Neural cell (in vitro differentiated cells): ENCODE data around the gene YWHAH. TPM values are rescaled to one million over a fixed set of nuclear protein-coding genes. Genes with fewer than 3 reads are reported as not detected.

ENCODE experiments used
- H2AFZ ChIP-seq: fragments of 200-600, 300-800 bp; sonication (generic), shearing (Covaris generic); 2 replicates; pipeline ENCODE4 v1.6.0; 2014; ENCODE audit warnings: low read depth, mild to moderate bottlenecking, antibody characterized with exemption, low read length, moderate library complexity
- H3F3A ChIP-seq: fragments of 200-600 bp; shearing (Covaris generic); 2 replicates; pipeline ENCODE4 v1.6.1; 2016; ENCODE audit warnings: mild to moderate bottlenecking, moderate library complexity, mixed read lengths, antibody characterized with exemption, low read length; ENCODE audit not compliant: insufficient read depth, poor library complexity, severe bottlenecking
- H3K27ac ChIP-seq: fragments of 200-600, 300-800 bp; sonication (generic), shearing (Covaris generic); 2 replicates; pipeline ENCODE4 v1.5.1; 2014; ENCODE audit warnings: mild to moderate bottlenecking, low read length, moderate library complexity
- H3K27me3 ChIP-seq: fragments of 300-800, 200-600 bp; sonication (generic), shearing (Covaris generic); 2 replicates; pipeline ENCODE4 v1.6.0; 2014; ENCODE audit warnings: mild to moderate bottlenecking, low read depth, low read length, moderate library complexity; ENCODE audit not compliant: insufficient read depth
- H3K36me3 ChIP-seq: fragments of 300-800, 200-600 bp; sonication (generic), shearing (Covaris generic); 2 replicates; pipeline ENCODE4 v1.5.1; 2014; ENCODE audit warnings: mild to moderate bottlenecking, antibody characterized with exemption, low read length, moderate library complexity; ENCODE audit not compliant: insufficient read depth
- H3K4me2 ChIP-seq: fragments of 300-800, 200-600 bp; sonication (generic), shearing (Covaris generic); 2 replicates; pipeline ENCODE4 v1.6.0; 2014; ENCODE audit warnings: mild to moderate bottlenecking, low read length
- H3K4me3 ChIP-seq: fragments of 300-800, 200-600 bp; sonication (generic), shearing (Covaris generic); 2 replicates; pipeline ENCODE4 v1.5.1; 2014; ENCODE audit warnings: mild to moderate bottlenecking, low read length, moderate library complexity
- H3K79me2 ChIP-seq: fragments of 200-600 bp; shearing (Covaris generic); replicated peaks from 2 replicates; pipeline ENCODE4 v1.6.0; 2014; ENCODE audit warnings: mild to moderate bottlenecking, low read length, moderate library complexity; ENCODE audit not compliant: insufficient read depth
- H3K9ac ChIP-seq: fragments of 300-800, 200-600 bp; sonication (generic), shearing (Covaris generic); 2 replicates; pipeline ENCODE4 v1.6.1; 2016; ENCODE audit warnings: mild to moderate bottlenecking, low read length, mixed read lengths
- H3K9me2 ChIP-seq: fragments of 200-600 bp; shearing (Covaris generic); 2 replicates; pipeline ENCODE4 v1.6.1; 2016; ENCODE audit warnings: mild to moderate bottlenecking, low read length, mixed read lengths; ENCODE audit not compliant: insufficient read depth
- H3K9me3 ChIP-seq: fragments of 200-600, 300-800 bp; sonication (generic), shearing (Covaris generic); 2 replicates; pipeline ENCODE4 v1.6.1; 2016; ENCODE audit warnings: mild to moderate bottlenecking, mixed run types, low read length, moderate library complexity, mixed read lengths
- H4K20me1 ChIP-seq: fragments of 200-600 bp; shearing (Covaris generic); 2 replicates; pipeline ENCODE4 v1.6.1; 2016; ENCODE audit warnings: mild to moderate bottlenecking, mixed run types; ENCODE audit not compliant: insufficient read depth
- CTCF ChIP-seq: fragments of 450-650 bp; IDR thresholded peaks from 2 replicates; pipeline ENCODE4 v1.5.1; 2014; ENCODE audit warnings: antibody characterized with exemption, mild to moderate bottlenecking, moderate library complexity; ENCODE audit not compliant: poor library complexity, severe bottlenecking
- EP300 ChIP-seq: fragments of 450-650 bp; conservative IDR thresholded peaks from 2 replicates; pipeline ENCODE4 v1.6.1; 2014; ENCODE audit warnings: antibody characterized with exemption, mild to moderate bottlenecking, moderate library complexity; ENCODE audit not compliant: poor library complexity, severe bottlenecking
- EZH2 ChIP-seq: fragments of 200-600, 300-800 bp; shearing (Covaris generic), sonication (generic); IDR thresholded peaks from 2 replicates; pipeline ENCODE4 v1.6.1; 2014; ENCODE audit warnings: antibody characterized with exemption, low read length, borderline replicate concordance, mild to moderate bottlenecking; ENCODE audit not compliant: insufficient read depth, poor library complexity, severe bottlenecking
- MXI1 ChIP-seq: fragments of 450-650 bp; conservative IDR thresholded peaks from 2 replicates; pipeline ENCODE4 v1.6.1; 2014; ENCODE audit warnings: antibody characterized with exemption, mild to moderate bottlenecking; ENCODE audit not compliant: poor library complexity, severe bottlenecking
- POLR2AphosphoS5 ChIP-seq: IDR thresholded peaks from 2 replicates; pipeline ENCODE4 v1.6.1; 2012
- REST ChIP-seq: IDR thresholded peaks from 2 replicates; pipeline ENCODE4 v1.6.1; 2012; ENCODE audit warnings: borderline replicate concordance
- TAF1 ChIP-seq: IDR thresholded peaks from 2 replicates; pipeline ENCODE4 v1.6.1; 2012; ENCODE audit warnings: low read depth
- polyA plus RNA-seq: library from polyadenylated mRNA; depleted of rRNA; stranded (reverse); fragments of >200 nt; gene quantifications from 2 replicates; pipeline ENCODE4 v1.2.3, GENCODE V29; 2014

YWHAH gene
- polyA plus RNA-seq, 1 donor from 2014 or later = 300 TPM

DNA sequence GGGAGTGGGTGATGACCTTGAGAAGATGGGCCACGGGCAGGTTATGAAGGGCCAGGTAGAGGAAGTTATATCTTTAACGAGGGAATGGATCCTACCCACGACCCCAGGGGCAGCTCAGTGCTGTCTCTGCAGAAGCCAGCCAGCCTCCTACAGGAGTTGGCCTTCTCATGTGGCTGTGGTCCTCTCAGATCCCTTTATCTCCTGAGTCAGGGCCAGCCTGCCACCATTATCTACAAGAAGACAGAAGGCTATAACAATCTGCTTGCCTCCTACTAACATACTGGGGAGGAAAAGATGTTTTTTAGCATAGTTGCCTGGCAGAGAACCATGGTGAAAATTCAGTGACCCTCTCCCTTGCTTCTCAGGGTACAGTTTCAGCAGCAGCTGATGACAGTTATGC, 7.0 kb upstream of the YWHAH start:
- Histone ChIP-seq H3K9me2 (no peaks in the 10 kb centered on the region), H3K27ac (no peak overlapping the region), H2AFZ (no peak overlapping the region), H3K9me3 (no peaks in the 10 kb centered on the region), H4K20me1 (no peaks in the 10 kb centered on the region), H3K4me3 (no peak overlapping the region), H3K27me3 (no peaks in the 10 kb centered on the region), H3K79me2 (no peaks in the 10 kb centered on the region), H3F3A (no peaks in the 10 kb centered on the region), H3K36me3 (no peaks in the 10 kb centered on the region), H3K9ac (no peak overlapping the region), H3K4me2 (no peak overlapping the region)
- no peak for TF ChIP-seq POLR2AphosphoS5
- no peak for TF ChIP-seq CTCF
- no peak for TF ChIP-seq MXI1
- no peak for TF ChIP-seq EP300
- TF ChIP-seq EZH2 = no peak

GRCh38 chr22:31938296-31938695, 6.0 kb upstream of the YWHAH start:
- Histone ChIP-seq H3K27ac (no peak overlapping the region), H4K20me1 (no peaks in the 10 kb centered on the region), H3K9ac (no peak overlapping the region), H2AFZ (no peak overlapping the region), H3F3A (no peaks in the 10 kb centered on the region), H3K4me2 (no peak overlapping the region), H3K9me2 (no peaks in the 10 kb centered on the region), H3K4me3 (no peak overlapping the region), H3K79me2 (peaks cover 1% of the 10 kb centered on the region), H3K36me3 (no peaks in the 10 kb centered on the region), H3K27me3 (no peaks in the 10 kb centered on the region), H3K9me3 (no peaks in the 10 kb centered on the region)
- TF ChIP-seq CTCF (no peak), REST (no peak), TAF1 (no peak), POLR2AphosphoS5 (no peak)
